ENCODE data around the gene CLCA1. TPM values are rescaled to one million over a fixed set of nuclear protein-coding genes. Genes with fewer than 3 reads are reported as not detected.

Gene CLCA1
- total RNA-seq, 1 experiment from 2014 or later: 0.12 TPM

- Histone ChIP-seq H3K27me3 (ENCODE audit: insufficient read depth, low read length) (no peaks in the 10 kb centered on the region), H4K20me1 (ENCODE audit: insufficient read depth) (no peaks in the 10 kb centered on the region), H3K36me3 (ENCODE audit: control insufficient read depth in 1 of 2, insufficient read depth in 2 of 2, low read length in 2 of 2) (no peaks in the 10 kb centered on the region), H3K4me3 (replicated peaks in 1 of 2; ENCODE audit: low read depth in 1 of 2, low read length in 2 of 2) (no peak overlapping the region), H3K79me2 (ENCODE audit: insufficient read depth, low read length) (no peaks in the 10 kb centered on the region), H3K4me1 (ENCODE audit: control insufficient read depth in 1 of 2, insufficient read depth in 2 of 2, low read length in 2 of 2) (no peaks in the 10 kb centered on the region), H3K9ac (ENCODE audit: low read length) (no peak overlapping the region), H3K9me3 (ENCODE audit: control insufficient read depth in 1 of 2, insufficient read depth in 1 of 2, low read depth in 1 of 2, low read length in 2 of 2) (no peaks in the 10 kb centered on the region), H3K27ac (ENCODE audit: low read depth, low read length) (no peak overlapping the region), H3K4me2 (ENCODE audit: low read length) (no peak overlapping the region), H2AFZ (ENCODE audit: low read depth, low read length, poor library complexity, severe bottlenecking) (no peak overlapping the region), H3K9me2 (ENCODE audit: insufficient read depth) (no peaks in the 10 kb centered on the region)
- ATAC-seq: no peak
- intact Hi-C loops (cut with micrococcal nuclease): no loop called here
- no peak for DNase-seq (ENCODE audit: low read depth, low spot score)
- TF ChIP-seq SRF (IDR thresholded peaks at IDR 0.05; ENCODE audit: low read depth): no peak
- TF ChIP-seq EZH2phosphoT487 (IDR thresholded peaks at IDR 0.05; ENCODE audit: borderline replicate concordance): no peak
- TF ChIP-seq SIN3A (IDR thresholded peaks at IDR 0.05; ENCODE audit: low read depth): no peak
- no peak for TF ChIP-seq JUND (IDR thresholded peaks at IDR 0.05)
- no peak for TF ChIP-seq CEBPB (IDR thresholded peaks at IDR 0.05; ENCODE audit: low read depth)
- no peak for TF ChIP-seq EGR1 (IDR thresholded peaks at IDR 0.05; ENCODE audit: low read depth)
- no peak for TF ChIP-seq CBX3 (IDR thresholded peaks at IDR 0.05; ENCODE audit: low read depth)
- TF ChIP-seq ZFX (IDR thresholded peaks at IDR 0.05): no peak
- no peak for TF ChIP-seq MAX (IDR thresholded peaks at IDR 0.05)
- no peak for TF ChIP-seq FOSL1 (IDR thresholded peaks at IDR 0.05; ENCODE audit: low read depth)
- no peak for TF ChIP-seq YY1 (IDR thresholded peaks at IDR 0.05; ENCODE audit: extremely low read depth, insufficient replicate concordance, low read depth, low read length)
- no peak for TF ChIP-seq POLR2AphosphoS5 (IDR thresholded peaks at IDR 0.05; ENCODE audit: low read depth, low read length)
- TF ChIP-seq CTCF (IDR thresholded peaks at IDR 0.05 in 2 of 3, conservative IDR thresholded peaks at IDR 0.05 in 1 of 3; ENCODE audit: borderline replicate concordance in 1 of 3, insufficient read depth in 1 of 3, low read depth in 2 of 3, low read length in 2 of 3): no peak
- TF ChIP-seq SP1 (IDR thresholded peaks at IDR 0.05; ENCODE audit: low read depth): no peak
- no peak for TF ChIP-seq ATF3 (IDR thresholded peaks at IDR 0.05)
- no peak for TF ChIP-seq EZH2 (IDR thresholded peaks at IDR 0.05)
- TF ChIP-seq ZNF274 (IDR thresholded peaks at IDR 0.05; ENCODE audit: low read depth, low read length): no peak
- TF ChIP-seq POLR2A (IDR thresholded peaks at IDR 0.05; ENCODE audit: borderline replicate concordance, extremely low read depth, insufficient read depth, insufficient read length): no peak
- TF ChIP-seq TCF7L2 (IDR thresholded peaks at IDR 0.05; ENCODE audit: borderline replicate concordance, extremely low read depth, insufficient read depth, insufficient read length): no peak
- TF ChIP-seq ZBTB33 (IDR thresholded peaks at IDR 0.05; ENCODE audit: extremely low read depth, insufficient replicate concordance, low read length): no peak
- BruUV-seq (replicated peaks): no TSS peak
- ChIA-PET RAD21 (ENCODE audit: low non-redundant PET in 1 of 2, low total read pairs in 2 of 2, uncharacterized antibody in 2 of 2, unreplicated experiment in 2 of 2) (no interaction called here), POLR2A (no interaction called here), CTCF (interaction anchor here (0.8 kb wide), 1 partner anchor 10 kb away, joined by 3 read pairs; no protein-coding TSS in a partner anchor)
Observed at GRCh38 chr1:86504895-86505563, 36.3 kb downstream of the CLCA1 start.
